H1 (cell line): ENCODE results near the gene IFT20. TPM values are rescaled to one million over a fixed set of nuclear protein-coding genes. Genes with fewer than 3 reads are reported as not detected.

Experiments
- CTCF ChIA-PET: fragments of 300-600 bp; sonication (Branson Sonifier 250); formaldehyde crosslinking; loops from one replicate; lab custom pipeline; 2021; ENCODE audit not compliant: partially characterized antibody; lab: Charles Lee
- POLR2A ChIA-PET: fragments of 300-600 bp; sonication (Branson Sonifier 250); formaldehyde crosslinking; loops from one replicate; lab custom pipeline; 2021; ENCODE audit warnings: inconsistent platforms; ENCODE audit not compliant: partially characterized antibody; lab: Charles Lee
- DNase-seq, 2 experiments: peaks; one replicate each; pipeline versions ENCODE4 v3.0.0 to v3.0.0-alpha.2; 2010 to 2022; ENCODE audit warnings: low spot score in 2 of 2, low read depth in 1 of 2, mixed read lengths in 1 of 2
- FAIRE-seq: peaks from 2 replicates; lab custom pipeline; 2011; peaks lifted over from hg19 to GRCh38; lab: Jason Lieb, UNC
- H2AFZ ChIP-seq: 2 replicates; pipeline ENCODE4 v1.8.1; 2012; ENCODE audit warnings: low read length, inconsistent platforms
- H2AK5ac ChIP-seq: 2 replicates; pipeline ENCODE4 v1.6.1; 2013; ENCODE audit warnings: low read depth, low read length
- H2BK120ac ChIP-seq: replicated peaks from 2 replicates; pipeline ENCODE3; 2013; ENCODE audit warnings: low read depth, low read length, inconsistent platforms
- H2BK12ac ChIP-seq: 2 replicates; pipeline ENCODE4 v1.6.1; 2013; ENCODE audit warnings: low read depth, low read length
- H2BK15ac ChIP-seq: 2 replicates; pipeline ENCODE4 v1.6.1; 2013; ENCODE audit warnings: low read length
- H2BK20ac ChIP-seq: 2 replicates; pipeline ENCODE4 v1.6.1; 2013; ENCODE audit warnings: low read length
- H2BK5ac ChIP-seq: 2 replicates; pipeline ENCODE4 v1.6.1; 2013; ENCODE audit warnings: low read depth, low read length
- H3K14ac ChIP-seq: 2 replicates; pipeline ENCODE4 v1.6.1; 2013; ENCODE audit warnings: inconsistent platforms; ENCODE audit not compliant: insufficient read length
- H3K18ac ChIP-seq: 2 replicates; pipeline ENCODE4 v1.6.1; 2013; ENCODE audit warnings: low read length; ENCODE audit errors: extremely low read depth
- H3K23ac ChIP-seq: 2 replicates; pipeline ENCODE4 v1.6.1; 2013; ENCODE audit warnings: inconsistent platforms; ENCODE audit not compliant: insufficient read length
- H3K23me2 ChIP-seq: 2 replicates; pipeline ENCODE4 v1.6.1; 2013; ENCODE audit warnings: low read depth, low read length
- H3K27ac ChIP-seq: 2 replicates; pipeline ENCODE4 v1.6.1; 2011; ENCODE audit warnings: low read depth, low read length, inconsistent platforms
- H3K27me3 ChIP-seq, 4 experiments: replicated peaks in 1 of 4; 1 replicate in 1 of 4; 2 replicates in 3 of 4; pipeline versions ENCODE4 v1.6.1 to v1.8.1; 2011 to 2013; ENCODE audit warnings: low read length in 3 of 4, mild to moderate bottlenecking in 3 of 4, inconsistent platforms in 2 of 4, mixed read lengths in 2 of 4, moderate library complexity in 1 of 4; ENCODE audit not compliant: control insufficient read depth in 3 of 4, insufficient read depth in 3 of 4; ENCODE audit errors: extremely low read depth in 1 of 4
- H3K36me3 ChIP-seq, 4 experiments: 2 replicates each; pipeline versions ENCODE4 v1.6.1 to v1.8.1; 2011 to 2013; ENCODE audit warnings: mild to moderate bottlenecking in 4 of 4, low read length in 3 of 4, moderate library complexity in 2 of 4, control low read depth in 1 of 4, inconsistent platforms in 1 of 4; ENCODE audit not compliant: insufficient read depth in 4 of 4, control insufficient read depth in 2 of 4
- H3K4ac ChIP-seq: replicated peaks from 2 replicates; pipeline ENCODE3; 2013; ENCODE audit warnings: low read length, low read depth, mixed read lengths, inconsistent platforms; ENCODE audit not compliant: insufficient read length
- H3K4me1 ChIP-seq, 4 experiments: replicated peaks in 1 of 4; 1 replicate in 1 of 4; 2 replicates in 3 of 4; pipeline versions ENCODE4 v1.6.1 to v1.8.1; 2011 to 2013; ENCODE audit warnings: low read length in 3 of 4, inconsistent platforms in 2 of 4, mixed read lengths in 1 of 4; ENCODE audit not compliant: insufficient read depth in 4 of 4, control insufficient read depth in 3 of 4
- H3K4me2 ChIP-seq, 2 experiments: 2 replicates each; pipeline versions ENCODE4 v1.6.1 to v1.8.1; 2011 to 2013; ENCODE audit warnings: low read depth in 2 of 2, low read length in 2 of 2, control low read depth in 1 of 2, inconsistent platforms in 1 of 2, mild to moderate bottlenecking in 1 of 2; ENCODE audit not compliant: insufficient read depth in 1 of 2
- H3K4me3 ChIP-seq, 4 experiments: fragments of 200-600, 300-600 bp in 1 of 4; sonication (generic), shearing (Covaris generic), sonication (Bioruptor Twin) in 1 of 4; 2 replicates each; pipeline versions ENCODE4 v1.5.1 to v1.8.1; 2011 to 2016; ENCODE audit warnings: low read length in 4 of 4, low read depth in 3 of 4, control low read depth in 2 of 4, inconsistent platforms in 2 of 4, mild to moderate bottlenecking in 2 of 4, mixed read lengths in 1 of 4, moderate library complexity in 1 of 4; ENCODE audit not compliant: insufficient read depth in 2 of 4; ENCODE audit errors: extremely low read depth in 1 of 4
- H3K56ac ChIP-seq: replicated peaks from 2 replicates; pipeline ENCODE3; 2013; ENCODE audit warnings: low read depth, mild to moderate bottlenecking, mixed read lengths, low read length, inconsistent platforms; ENCODE audit not compliant: insufficient read length
- H3K79me1 ChIP-seq: 2 replicates; pipeline ENCODE4 v1.6.1; 2013; ENCODE audit warnings: low read depth, low read length, control low read depth
- H3K79me2 ChIP-seq, 2 experiments: 2 replicates each; pipeline versions ENCODE4 v1.6.1 to v1.8.1; 2012 to 2013; ENCODE audit warnings: low read length in 2 of 2, mild to moderate bottlenecking in 2 of 2, inconsistent platforms in 1 of 2; ENCODE audit not compliant: insufficient read depth in 2 of 2, control insufficient read depth in 1 of 2
- H3K9ac ChIP-seq, 4 experiments: replicated peaks in 1 of 4; 1 replicate in 1 of 4; 2 replicates in 3 of 4; pipeline versions ENCODE4 v1.6.1 to v1.8.1; 2011 to 2013; ENCODE audit warnings: low read depth in 3 of 4, low read length in 3 of 4, control low read depth in 2 of 4, mild to moderate bottlenecking in 2 of 4, moderate library complexity in 2 of 4, inconsistent platforms in 1 of 4; ENCODE audit errors: extremely low read depth in 1 of 4
- H3K9me3 ChIP-seq, 2 experiments: 2 replicates each; pipeline versions ENCODE4 v1.6.1 to v1.8.1; 2012 to 2013; ENCODE audit warnings: mild to moderate bottlenecking in 2 of 2, moderate library complexity in 2 of 2, control low read depth in 1 of 2, inconsistent platforms in 1 of 2, low read depth in 1 of 2, low read length in 1 of 2, mixed read lengths in 1 of 2; ENCODE audit not compliant: insufficient read depth in 2 of 2
- H4K20me1 ChIP-seq, 2 experiments: replicated peaks in 1 of 2; 2 replicates each; pipeline versions ENCODE3 to v1.8.1; 2011 to 2013; ENCODE audit warnings: inconsistent platforms in 2 of 2, low read length in 2 of 2, mild to moderate bottlenecking in 1 of 2; ENCODE audit not compliant: insufficient read depth in 2 of 2, control insufficient read depth in 1 of 2
- H4K5ac ChIP-seq: 2 replicates; pipeline ENCODE4 v1.6.1; 2013; ENCODE audit warnings: low read length, low read depth, mixed read lengths, inconsistent platforms; ENCODE audit not compliant: insufficient read length
- H4K8ac ChIP-seq: 2 replicates; pipeline ENCODE4 v1.8.0; 2013; ENCODE audit warnings: mild to moderate bottlenecking, moderate library complexity, low read length, inconsistent platforms; ENCODE audit not compliant: insufficient read depth; ENCODE audit errors: extremely low read depth
- H4K91ac ChIP-seq: replicated peaks from 2 replicates; pipeline ENCODE3; 2013; ENCODE audit warnings: low read length, mixed read lengths, inconsistent platforms; ENCODE audit not compliant: insufficient read length
- ASH2L ChIP-seq: fragments of 200-600, 300-600 bp; sonication (generic); IDR thresholded peaks from one replicate; pipeline ENCODE4 v1.7.1; 2017; ENCODE audit warnings: low read length
- BACH1 ChIP-seq: IDR thresholded peaks from 2 replicates; pipeline ENCODE4 v1.6.1; 2012; ENCODE audit warnings: low read length, improper control_type of control experiment
- CBX8 ChIP-seq: fragments of 300-800, 300-1000 bp; sonication (generic); IDR thresholded peaks from 2 replicates; pipeline ENCODE4 v1.7.1; 2016; ENCODE audit warnings: low read depth, low read length, borderline replicate concordance
- CEBPB ChIP-seq: IDR thresholded peaks from 2 replicates; pipeline ENCODE4 v1.6.1; 2012; ENCODE audit warnings: low read depth, low read length
- CREB1 ChIP-seq: IDR thresholded peaks from 2 replicates; pipeline ENCODE4 v1.6.1; 2012; ENCODE audit warnings: inconsistent platforms
- EP300 ChIP-seq, 2 experiments: IDR thresholded peaks; 1 replicate in 1 of 2; 2 replicates in 1 of 2; pipeline ENCODE4 v1.6.1; 2011 to 2012; ENCODE audit warnings: low read depth in 2 of 2, low read length in 2 of 2, mild to moderate bottlenecking in 2 of 2, borderline replicate concordance in 1 of 2, inconsistent platforms in 1 of 2, moderate library complexity in 1 of 2
- HDAC2 ChIP-seq, 2 experiments: fragments of 300-600 bp in 1 of 2; sonication (generic) in 1 of 2; IDR thresholded peaks; 2 replicates each; pipeline ENCODE4 v1.6.1; 2011 to 2012; ENCODE audit warnings: low read depth in 2 of 2, low read length in 2 of 2, mild to moderate bottlenecking in 2 of 2, moderate library complexity in 2 of 2, borderline replicate concordance in 1 of 2, inconsistent platforms in 1 of 2
- JUND ChIP-seq: IDR thresholded peaks from 2 replicates; pipeline ENCODE4 v1.6.1; 2011; ENCODE audit warnings: mild to moderate bottlenecking, improper control_type of control experiment, low read length
- RAD21 ChIP-seq, 2 experiments: IDR thresholded peaks in 1 of 2; conservative IDR thresholded peaks in 1 of 2; 2 replicates each; pipeline ENCODE4 v1.6.1; 2011; ENCODE audit warnings: low read depth in 2 of 2, low read length in 2 of 2, improper control_type of control experiment in 1 of 2, inconsistent platforms in 1 of 2, mild to moderate bottlenecking in 1 of 2, moderate library complexity in 1 of 2
- RBBP5 ChIP-seq: IDR thresholded peaks from 2 replicates; pipeline ENCODE4 v1.7.1; 2012; ENCODE audit warnings: low read depth, mild to moderate bottlenecking, inconsistent platforms, low read length, moderate library complexity, borderline replicate concordance
- RXRA ChIP-seq: IDR thresholded peaks from 2 replicates; pipeline ENCODE4 v1.6.1; 2011; ENCODE audit warnings: low read depth, mild to moderate bottlenecking, low read length, moderate library complexity; ENCODE audit not compliant: insufficient read depth
- TCF12 ChIP-seq: IDR thresholded peaks from 2 replicates; pipeline ENCODE4 v1.6.1; 2011; ENCODE audit warnings: low read depth, mild to moderate bottlenecking, low read length
- ZNF274 ChIP-seq: IDR thresholded peaks from 2 replicates; pipeline ENCODE4 v1.7.0; 2012; ENCODE audit warnings: low read length, borderline replicate concordance; ENCODE audit errors: extremely low read depth
- WGBS, 2 experiments: shearing (Covaris generic) in 1 of 2; methylation state at CpG; one replicate each; pipeline versions ENCODE4 v1.1.6 to v1.1.7; 2013 to 2015; ENCODE audit warnings: low lambda C conversion rate in 2 of 2, mixed read lengths in 2 of 2, inconsistent platforms in 1 of 2, low coverage in 1 of 2, missing lambda C conversion rate in 1 of 2; ENCODE audit not compliant: insufficient replicate concordance in 2 of 2, insufficient coverage in 1 of 2, insufficient read length in 1 of 2; ENCODE audit errors: extremely low coverage in 1 of 2, missing lambda C conversion rate in 1 of 2; 5-methylcytosine and 5-hydroxymethylcytosine counted together
- polyA plus RNA-seq, 7 experiments: library from polyadenylated mRNA; depleted of rRNA in 3 of 7; stranded (reverse) in 5 of 7; unstranded in 2 of 7; fragments of >200 nt in 5 of 7; fragments of 200-250 nt in 2 of 7; gene quantifications; 1 replicate in 5 of 7; 2 replicates in 1 of 7; 4 replicates in 1 of 7; pipeline versions ENCODE4 v1.2.1 to v1.2.3, GENCODE V29; 2011 to 2013; ENCODE audit warnings: missing spikeins in 2 of 7, mixed read lengths in 2 of 7
- total RNA-seq: library from RNA; stranded (reverse); fragmentation: NEBNext Ultra II Directional; extraction: Animal tissue kit (Norgen Biotek cat#: 25700); gene quantifications from 2 replicates; pipeline ENCODE4 v1.2.1, GENCODE V29; 2021

Gene IFT20
- total and polyA plus RNA-seq, 2 of the 8 experiments (the other 6 are each of a cell fraction or from before 2014, with no cell fraction given) = 9.0 to 21.0 TPM

DNA sequence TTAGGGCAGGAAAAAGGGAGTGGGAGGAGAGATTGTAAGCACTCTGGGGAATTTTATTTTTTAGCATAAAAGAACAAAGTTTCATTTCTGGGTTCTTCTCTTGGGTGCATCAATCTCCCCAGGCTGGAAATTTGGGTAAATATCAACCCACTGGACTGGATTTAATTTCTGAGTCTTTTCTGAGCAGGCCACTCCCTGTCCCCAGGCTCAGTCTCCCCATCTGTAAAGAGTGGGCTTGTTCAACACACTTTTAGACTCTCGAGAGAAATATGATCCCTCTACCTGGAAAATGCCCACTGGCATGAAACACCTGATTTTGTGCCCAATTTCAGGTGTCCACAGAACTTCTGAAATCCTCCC lies 35.5 kb upstream of the IFT20 start:
- H3K4me2 ChIP-seq = peak overlapping the region; percentile 62 to 89

More for the DNA sequence above, 35.5 kb upstream of the IFT20 start:
- Histone ChIP-seq H3K18ac (no peak overlapping the region), H4K5ac (no peak overlapping the region), H3K23me2 (peaks cover 16% of the 10 kb centered on the region; the same call in 1 of the 2 replicates), H2AK5ac (no peak overlapping the region), H3K56ac (no peak overlapping the region), H3K27ac (no peak overlapping the region), H3K4me3 (peak overlapping the region in 3 of 4 experiments; percentile 19 to 79 (median 34); a peak in 4 of 8 replicates), H2AFZ (no peak overlapping the region), H2BK20ac (no peak overlapping the region), H2BK12ac (no peak overlapping the region), H3K27me3 (peaks cover 9 to 19% (median 19%) of the 10 kb centered on the region in 4 experiments), H3K23ac (no peak overlapping the region), H4K8ac (no peak overlapping the region), H4K20me1 (peaks cover 2 to 12% of the 10 kb centered on the region in 2 experiments), H3K4ac (no peak overlapping the region), H3K4me1 (peaks cover 3 to 16% (median 9%) of the 10 kb centered on the region in 4 experiments; a peak in 6 of 7 replicates), H3K79me1 (no peaks in the 10 kb centered on the region; the same call in 1 of the 2 replicates), H4K91ac (no peak overlapping the region), H2BK120ac (no peak overlapping the region), H3K36me3 (no peaks in the 10 kb centered on the region), H2BK5ac (no peak overlapping the region), H2BK15ac (no peak overlapping the region), H3K79me2 (no peaks in the 10 kb centered on the region), H3K14ac (no peak overlapping the region), H3K9me3 (no peaks in the 10 kb centered on the region), H3K9ac (no peak overlapping the region)
- 81% methylated on average over 1 of the region's 1 CpG; no CpG with 5 or more reads in 1 of the 2 experiments for WGBS, 2 experiments
- POLR2A ChIA-PET = interaction anchor here (0.6 to 12.7 kb wide), 6 partner anchors 11 to 38 kb away, joined by 3 to 103 read pairs (median 4); partner anchors contain the start of gene POLDIP2
- CTCF ChIA-PET = interaction anchor here (0.8 to 4.6 kb wide), 13 partner anchors 8 to 486 kb away, joined by 3 to 20 read pairs (median 4); partner anchors contain the start of genes IFT20, POLDIP2, SLC13A2 and SLC46A1
- TF ChIP-seq JUND = no peak
- no peak for TF ChIP-seq ZNF274
- TF ChIP-seq RXRA = no peak
- no peak for TF ChIP-seq CEBPB
- TF ChIP-seq HDAC2 (IDR thresholded peaks at IDR 0.05; ENCODE audit: borderline replicate concordance in 1 of 2, low read depth in 2 of 2, low read length in 2 of 2) = no peak
- no peak for TF ChIP-seq RBBP5
- no peak for TF ChIP-seq EP300 (IDR thresholded peaks at IDR 0.05; ENCODE audit: borderline replicate concordance in 1 of 2, low read depth in 2 of 2, low read length in 2 of 2)
- TF ChIP-seq TCF12 = no peak
- no peak for TF ChIP-seq CBX8
- no peak for TF ChIP-seq BACH1
- no peak for TF ChIP-seq RAD21 (IDR thresholded peaks at IDR 0.05 in 1 of 2, conservative IDR thresholded peaks at IDR 0.05 in 1 of 2; ENCODE audit: low read depth in 2 of 2, low read length in 2 of 2)
- no peak for TF ChIP-seq CREB1
- no peak for TF ChIP-seq ASH2L
- DNase-seq (no peak), FAIRE-seq (no peak)
